Choroid plexus epithelial cell (primary cell): ENCODE results near the gene KIF13A.

ENCODE experiments used
- DNase-seq: peaks from one replicate; pipeline ENCODE4 v3.0.0-alpha.2; 2010; ENCODE audit warnings: low read depth
- H3K4me3 ChIP-seq: 2 replicates; pipeline ENCODE4 v1.5.1; 2011; ENCODE audit warnings: low read depth, mild to moderate bottlenecking, control low read depth, low read length, moderate library complexity
- CTCF ChIP-seq: conservative IDR thresholded peaks from 2 replicates; pipeline ENCODE4 v1.5.1; 2011; ENCODE audit warnings: low read depth, mild to moderate bottlenecking, control low read depth, inconsistent platforms, low read length, moderate library complexity

KIF13A gene

GRCh38 chr6:17930321-17930993 lies 57.0 kb downstream of the KIF13A start:
- DNase-seq = no peak
- no peak overlapping the region for H3K4me3 ChIP-seq
- TF ChIP-seq CTCF = no peak

DNA sequence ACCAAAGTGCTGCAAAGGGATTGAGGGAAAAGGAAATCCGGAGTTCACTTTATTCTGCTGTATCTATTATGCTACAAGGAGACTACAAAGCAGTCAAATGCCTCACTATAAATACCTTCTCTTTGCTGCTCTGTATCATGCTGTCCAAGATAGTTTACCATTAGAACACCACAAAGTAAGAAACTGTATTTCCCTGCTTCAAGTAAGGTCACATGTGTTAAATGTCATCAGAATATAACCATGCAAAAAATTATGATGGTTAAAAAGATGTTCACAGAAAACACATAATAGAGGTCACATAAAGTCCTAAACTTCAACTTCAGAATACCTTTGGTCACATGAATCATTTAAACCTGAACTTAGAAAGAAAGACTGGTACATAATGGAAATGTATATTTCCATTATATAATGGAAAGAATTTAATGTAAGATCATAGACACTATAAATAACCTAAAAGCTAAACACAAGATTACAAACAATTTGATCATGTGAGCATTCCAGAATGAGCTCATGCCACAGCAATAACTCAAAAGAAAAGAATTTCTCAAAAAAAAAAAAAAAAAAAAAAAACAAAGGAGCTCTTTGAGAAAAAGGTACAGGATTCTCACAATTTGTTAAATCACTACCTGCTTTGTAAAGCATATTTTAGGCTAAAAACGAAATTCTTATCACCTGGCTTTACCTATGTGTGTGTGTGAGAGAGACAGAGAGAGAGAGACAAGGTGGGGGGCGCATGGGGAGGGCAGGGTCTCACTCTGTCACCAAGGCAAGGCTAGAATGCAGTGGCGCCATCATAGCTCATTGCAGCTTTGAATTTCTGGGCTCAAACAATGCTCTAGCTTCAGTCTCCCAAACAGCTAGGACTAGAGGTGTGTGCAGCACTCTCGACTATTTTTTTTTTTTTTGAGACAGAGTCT lies 58.7 kb downstream of the KIF13A start:
- H3K4me3 ChIP-seq = no peak overlapping the region
- peak; percentile 77 for DNase-seq
- no peak for TF ChIP-seq CTCF

GRCh38 chr6:17927705-17928104 lies 59.7 kb downstream of the KIF13A start:
- H3K4me3 ChIP-seq = no peak overlapping the region
- no peak for DNase-seq
- no peak for TF ChIP-seq CTCF

GRCh38 chr6:17923401-17923863 lies 64.0 kb downstream of the KIF13A start:
- no peak for DNase-seq

GRCh38 chr6:17921454-17921853 lies 66.0 kb downstream of the KIF13A start:
- no peak for DNase-seq
- no peak overlapping the region for H3K4me3 ChIP-seq
- no peak for TF ChIP-seq CTCF

More at GRCh38 chr6:17923401-17923863, 64.0 kb downstream of the KIF13A start:
- no peak for TF ChIP-seq CTCF
- H3K4me3 ChIP-seq = no peak overlapping the region

- DNase-seq = no peak
- TF ChIP-seq CTCF = no peak
- no peak overlapping the region for H3K4me3 ChIP-seq
Observed at GRCh38 chr6:17919496-17919895, 67.9 kb downstream of the KIF13A start.
